Uterus (tissue), 4 donors: Measurements from ENCODE around the gene STX1B. TPM values are rescaled to one million over a fixed set of nuclear protein-coding genes. Genes with fewer than 3 reads are reported as not detected.

Experiments
- small RNA-seq: library from RNA; depleted of rRNA; stranded (forward); fragments of <200 nt; gene quantifications from one replicate; pipeline ENCODE3, GENCODE V24; 2016
- total RNA-seq, 4 donors: library from RNA; depleted of rRNA in 3 of 4; stranded (reverse); fragments of >200 nt in 3 of 4; gene quantifications; one replicate each; pipeline versions ENCODE4 v1.1.0 to v1.2.4, GENCODE V29; 2014 to 2023
- donor health status: DM: yes; HTN: yes; CAD: no.

The STX1B gene
- total RNA-seq, 4 donors from 2014 or later: 0.88 to 2.6 (median 2.5) TPM

Small RNA genes within 50 kb of the gene (small RNA-seq; reads per million reads assigned to genes)
- gene AC135048.1: not detected

Other genes starting within 250 kb of the STX1B start
- gene CFAP119, start 248.6 kb downstream of the STX1B start, total RNA-seq: 1 to 10 TPM in 2 of 4 donors, not detected in 2; 4.1 to 9.1 TPM
- gene RNF40, start 248.3 kb downstream of the STX1B start, total RNA-seq: 100 to 1,000 TPM in 2 of 4 donors, 10 to 100 TPM in 2; 20.5 to 130 (median 86.0) TPM
- 10 to 100 TPM in 2 of 4 donors, 1 to 10 TPM in 2; 5.4 to 25.5 (median 10.7) TPM for gene ZNF629, start 223.4 kb downstream of the STX1B start, total RNA-seq
- gene BCL7C, start 116.6 kb downstream of the STX1B start, total RNA-seq: 10 to 100 TPM; 16.5 to 44.8 (median 35.2) TPM
- gene CTF1, start 114.0 kb downstream of the STX1B start, total RNA-seq: 10 to 100 TPM in 2 of 4 donors, 1 to 10 TPM in 1, not detected in 1; 2.3 to 20.6 (median 13.8) TPM
- 10 to 100 TPM in 3 of 4 donors, 1 to 10 TPM in 1; 3.8 to 25.4 (median 19.0) TPM for gene FBXL19, start 87.1 kb downstream of the STX1B start, total RNA-seq
- gene ORAI3, start 61.6 kb downstream of the STX1B start, total RNA-seq: 10 to 100 TPM; 21.7 to 65.0 (median 27.9) TPM
- gene SETD1A, start 52.9 kb downstream of the STX1B start, total RNA-seq: 10 to 100 TPM in 1 of 4 donors, 1 to 10 TPM in 3; 2.1 to 31.7 (median 3.5) TPM
- 10 to 100 TPM in 2 of 4 donors, 1 to 10 TPM in 2; 7.2 to 18.0 (median 11.3) TPM for gene HSD3B7, start 25.4 kb downstream of the STX1B start, total RNA-seq
- gene STX4, start 22.9 kb upstream of the STX1B start, total RNA-seq: 100 to 1,000 TPM in 1 of 4 donors, 10 to 100 TPM in 3; 26.2 to 114 (median 85.1) TPM
- 10 to 100 TPM in 1 of 4 donors, 1 to 10 TPM in 3; 4.4 to 20.6 (median 6.4) TPM for gene ZNF668, start 63.6 kb upstream of the STX1B start, total RNA-seq
- gene ZNF646, start 63.8 kb upstream of the STX1B start, total RNA-seq: 10 to 100 TPM in 3 of 4 donors, 1 to 10 TPM in 1; 3.3 to 17.3 (median 15.1) TPM
- gene PRSS53, start 78.3 kb upstream of the STX1B start, total RNA-seq: 1 to 10 TPM in 2 of 4 donors, under 1 TPM in 1, not detected in 1; under 0.01 to 5.5 (median 2.4) TPM
- gene VKORC1, start 84.2 kb upstream of the STX1B start, total RNA-seq: 10 to 100 TPM; 68.7 to 81.8 (median 73.5) TPM
- gene BCKDK, start 97.7 kb upstream of the STX1B start, total RNA-seq: 10 to 100 TPM; 15.3 to 32.1 (median 21.9) TPM
- gene KAT8, start 107.0 kb upstream of the STX1B start, total RNA-seq: 100 to 1,000 TPM in 1 of 4 donors, 10 to 100 TPM in 3; 63.0 to 101 (median 77.8) TPM
- gene PRSS8, start 125.1 kb upstream of the STX1B start, total RNA-seq: 1 to 10 TPM in 1 of 4 donors, under 1 TPM in 1, not detected in 2; 0.26 to 8.7 TPM
- gene PRSS36, start 139.4 kb upstream of the STX1B start, total RNA-seq: under 1 TPM in 2 of 4 donors, not detected in 2; 0.48 to 0.76 TPM
- 100 to 1,000 TPM in 2 of 4 donors, 10 to 100 TPM in 2; 21.5 to 356 (median 109) TPM for gene FUS, start 169.5 kb upstream of the STX1B start, total RNA-seq
- 10 to 100 TPM; 12.7 to 87.1 (median 18.0) TPM for gene PYCARD, start 192.1 kb upstream of the STX1B start, total RNA-seq
- under 1 TPM in 1 of 4 donors, not detected in 3; under 0.01 TPM for gene TRIM72, start 203.5 kb upstream of the STX1B start, total RNA-seq
- not detected for gene PYDC1, start 206.5 kb upstream of the STX1B start, total RNA-seq
- 1 to 10 TPM; 3.1 to 7.9 (median 5.1) TPM for gene ITGAM, start 249.3 kb upstream of the STX1B start, total RNA-seq